ENCODE data around the gene ATP2C1. TPM values are rescaled to one million over a fixed set of nuclear protein-coding genes. Genes with fewer than 3 reads are reported as not detected.

The ATP2C1 gene
- total and polyA plus RNA-seq, 2 experiments from 2014 or later = 28.1 to 75.7 TPM

GRCh38 chr3:130892759-130893375 lies 1.0 kb upstream of the ATP2C1 start:
- ATAC-seq = peak; percentile 48
- Histone ChIP-seq H3F3A (replicated peaks; ENCODE audit: low read depth) (no peaks in the 10 kb centered on the region), H3K27me3 (ENCODE audit: insufficient read depth) (no peaks in the 10 kb centered on the region), H3K79me2 (replicated peaks; ENCODE audit: insufficient read depth) (peaks cover 35% of the 10 kb centered on the region), H3K4me2 (peak overlapping the region; percentile 84), H3K4me3 (peak overlapping the region; percentile 78), H3K9me2 (ENCODE audit: insufficient read depth) (no peaks in the 10 kb centered on the region), H2AFZ (peak overlapping the region; percentile 85), H3K27ac (ENCODE audit: low read depth) (peak overlapping the region; percentile 69; the same call in 1 of the 2 replicates), H3K4me1 (ENCODE audit: insufficient read depth) (peaks cover 18% of the 10 kb centered on the region), H4K20me1 (replicated peaks; ENCODE audit: insufficient read depth) (peaks cover 6% of the 10 kb centered on the region; the same call in 1 of the 2 replicates), H3K36me3 (ENCODE audit: insufficient read depth) (no peaks in the 10 kb centered on the region)
- H3K9me3 Mint-ChIP-seq = no peaks in the 10 kb centered on the region
- peaks cover 8% of the 10 kb centered on the region for H3K27me3 Mint-ChIP-seq (ENCODE audit: insufficient read depth, low read depth, poor library complexity)
- no peaks in the 10 kb centered on the region for H3K36me3 Mint-ChIP-seq (ENCODE audit: low read depth)
- H3K27ac Mint-ChIP-seq = peak overlapping the region; percentile 97
- TF ChIP-seq STAT1 (IDR thresholded peaks at IDR 0.05; ENCODE audit: unreplicated experiment) = no peak
- peak; percentile 90 to 97 for TF ChIP-seq CTCF (conservative IDR thresholded peaks at IDR 0.05; ENCODE audit: low read depth in 2 of 2)
- no peak for TF ChIP-seq ZNF462 (CRISPR knock-in tag; IDR thresholded peaks at IDR 0.05)
- no peak for TF ChIP-seq NANOG (IDR thresholded peaks at IDR 0.05; ENCODE audit: borderline replicate concordance)
- TF ChIP-seq JUNB (IDR thresholded peaks at IDR 0.05; ENCODE audit: unreplicated experiment) = no peak
- H3K4me3 Mint-ChIP-seq = peak overlapping the region; percentile 89
- DNase-seq (ENCODE audit: low spot score) = peak; percentile 87
- peaks cover 30% of the 10 kb centered on the region for H3K4me1 Mint-ChIP-seq

All from GM23338 (cell line).